ENCODE measurements around the gene COPG1.

GRCh38 chr3:129268396-129268795 is 19.0 kb downstream of the COPG1 start:
- TF ChIP-seq POLR2A (IDR thresholded peaks at IDR 0.05; ENCODE audit: low read length) (no peak), GATA1 (IDR thresholded peaks at IDR 0.05; ENCODE audit: low read depth, low read length) (no peak)

All from erythroblast (primary cell).